ENCODE results near the gene SLC5A2.
"Not testable (repeated sequence)": the region's sequence is repeated elsewhere in the genome, so short reads cannot be mapped to it uniquely, and the experiment has no call there.

Gene SLC5A2

GRCh38 chr16:31496670-31497069 is 13.7 kb downstream of the SLC5A2 start:
- no peak for DNase-seq (ENCODE audit: low read depth, low spot score)

GRCh38 chr16:31498493-31498892 is 15.6 kb downstream of the SLC5A2 start:
- DNase-seq (ENCODE audit: low read depth, low spot score) = no peak

GRCh38 chr16:31499928-31500327 is 17.0 kb downstream of the SLC5A2 start:
- DNase-seq (ENCODE audit: low read depth, low spot score) = no peak

- no peak for DNase-seq (ENCODE audit: low read depth, low spot score)
Observed at GRCh38 chr16:31501226-31501965, 18.5 kb downstream of the SLC5A2 start.

GRCh38 chr16:31501966-31502348 is 19.0 kb downstream of the SLC5A2 start:
- DNase-seq (ENCODE audit: low read depth, low spot score) = no peak

- peak; percentile 72 for DNase-seq (ENCODE audit: low read depth, low spot score)
Observed at GRCh38 chr16:31502981-31503380, 20.1 kb downstream of the SLC5A2 start.

GRCh38 chr16:31503555-31503954 is 20.6 kb downstream of the SLC5A2 start:
- DNase-seq (ENCODE audit: low read depth, low spot score) = not testable (repeated sequence)

GRCh38 chr16:31504159-31504558 is 21.2 kb downstream of the SLC5A2 start:
- no peak for DNase-seq (ENCODE audit: low read depth, low spot score)

GRCh38 chr16:31505483-31505882 is 22.6 kb downstream of the SLC5A2 start:
- no peak for DNase-seq (ENCODE audit: low read depth, low spot score)

- DNase-seq (ENCODE audit: low read depth, low spot score) = no peak
Observed at GRCh38 chr16:31507617-31507928, 24.6 kb downstream of the SLC5A2 start.

- DNase-seq (ENCODE audit: low read depth, low spot score) = peak; percentile 95
Observed at GRCh38 chr16:31507929-31508705, 25.2 kb downstream of the SLC5A2 start, which contains the start of gene RUSF1. Gene RUSF1 (minus strand): TSS chr16:31508391. CDS start chr16:31508373, 18 bp downstream.

- DNase-seq (ENCODE audit: low read depth, low spot score) = peak; percentile 55
Observed at GRCh38 chr16:31508706-31509195, 25.8 kb downstream of the SLC5A2 start.

- peak; percentile 86 for DNase-seq (ENCODE audit: low read depth, low spot score)
Observed at GRCh38 chr16:31513126-31513525, 30.2 kb downstream of the SLC5A2 start.

GRCh38 chr16:31513884-31514283 is 31.0 kb downstream of the SLC5A2 start:
- DNase-seq (ENCODE audit: low read depth, low spot score) = no peak

GRCh38 chr16:31517800-31518402 is 35.0 kb downstream of the SLC5A2 start:
- DNase-seq (ENCODE audit: low read depth, low spot score) = no peak

GRCh38 chr16:31519759-31520431 is 37.0 kb downstream of the SLC5A2 start:
- no peak for DNase-seq (ENCODE audit: low read depth, low spot score)

GRCh38 chr16:31521368-31521767 is 38.4 kb downstream of the SLC5A2 start:
- DNase-seq (ENCODE audit: low read depth, low spot score) = no peak

- no peak for DNase-seq (ENCODE audit: low read depth, low spot score)
Observed at GRCh38 chr16:31522071-31522470, 39.1 kb downstream of the SLC5A2 start.

GRCh38 chr16:31523768-31524167 is 40.8 kb downstream of the SLC5A2 start:
- DNase-seq (ENCODE audit: low read depth, low spot score) = not testable (repeated sequence)

- no peak for DNase-seq (ENCODE audit: low read depth, low spot score)
Observed at GRCh38 chr16:31525113-31525512, 42.2 kb downstream of the SLC5A2 start.

- no peak for DNase-seq (ENCODE audit: low read depth, low spot score)
Observed at GRCh38 chr16:31527734-31528274, 44.9 kb downstream of the SLC5A2 start, which contains the start of gene AHSP. Gene AHSP (plus strand): TSS chr16:31527900. CDS start chr16:31528140, 240 bp downstream.

Measured in astrocyte of the hippocampus (primary cell).